ENCODE results near the gene OSBPL6. TPM values are rescaled to one million over a fixed set of nuclear protein-coding genes. Genes with fewer than 3 reads are reported as not detected.
"Not testable (repeated sequence)": the region's sequence is repeated elsewhere in the genome, so short reads cannot be mapped to it uniquely, and the experiment has no call there.

The OSBPL6 gene
- total RNA-seq, 4 donors from 2014 or later = 1.5 to 4.0 (median 3.1) TPM

DNA sequence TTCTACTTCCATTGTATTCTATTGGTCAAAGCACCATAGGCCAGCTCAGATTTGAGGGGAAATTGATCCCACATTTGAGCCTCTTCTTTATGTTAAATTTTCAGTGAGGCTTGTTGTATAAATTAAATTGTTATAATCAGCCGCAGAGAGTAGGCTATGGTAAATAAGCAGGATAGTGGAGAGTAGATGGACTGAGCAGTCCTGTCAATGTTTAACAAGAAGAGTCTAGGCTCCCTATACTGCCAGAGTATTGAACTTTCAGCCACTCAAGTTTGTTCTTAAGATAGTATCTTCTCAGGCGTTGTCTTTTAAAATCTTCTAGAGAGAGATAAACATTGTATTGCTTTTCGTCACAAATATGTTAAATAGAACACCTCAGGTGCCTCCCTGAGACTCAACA is 155.7 kb downstream of the OSBPL6 start:
- Histone ChIP-seq H3K9me3 (no peaks in the 10 kb centered on the region), H3K36me3 (peaks cover 0 to 17% of the 10 kb centered on the region in 2 donors), H3K4me3 (no peak overlapping the region), H3K27ac (no peak overlapping the region), H3K27me3 (no peaks in the 10 kb centered on the region), H3K4me1 (no peaks in the 10 kb centered on the region)
- WGBS, 2 donors (ENCODE audit: low coverage in 1 of 2) = 93 to 100% methylated on average over 2 to 3 of the region's 3 CpGs
- no peak for ATAC-seq
- TF ChIP-seq, protein P1, sequence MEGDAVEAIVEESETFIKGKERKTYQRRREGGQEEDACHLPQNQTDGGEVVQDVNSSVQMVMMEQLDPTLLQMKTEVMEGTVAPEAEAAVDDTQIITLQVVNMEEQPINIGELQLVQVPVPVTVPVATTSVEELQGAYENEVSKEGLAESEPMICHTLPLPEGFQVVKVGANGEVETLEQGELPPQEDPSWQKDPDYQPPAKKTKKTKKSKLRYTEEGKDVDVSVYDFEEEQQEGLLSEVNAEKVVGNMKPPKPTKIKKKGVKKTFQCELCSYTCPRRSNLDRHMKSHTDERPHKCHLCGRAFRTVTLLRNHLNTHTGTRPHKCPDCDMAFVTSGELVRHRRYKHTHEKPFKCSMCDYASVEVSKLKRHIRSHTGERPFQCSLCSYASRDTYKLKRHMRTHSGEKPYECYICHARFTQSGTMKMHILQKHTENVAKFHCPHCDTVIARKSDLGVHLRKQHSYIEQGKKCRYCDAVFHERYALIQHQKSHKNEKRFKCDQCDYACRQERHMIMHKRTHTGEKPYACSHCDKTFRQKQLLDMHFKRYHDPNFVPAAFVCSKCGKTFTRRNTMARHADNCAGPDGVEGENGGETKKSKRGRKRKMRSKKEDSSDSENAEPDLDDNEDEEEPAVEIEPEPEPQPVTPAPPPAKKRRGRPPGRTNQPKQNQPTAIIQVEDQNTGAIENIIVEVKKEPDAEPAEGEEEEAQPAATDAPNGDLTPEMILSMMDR (IDR thresholded peaks at IDR 0.05) = no peak
- no peak for TF ChIP-seq POLR2AphosphoS5 (IDR thresholded peaks at IDR 0.05)
- TF ChIP-seq POLR2A (IDR thresholded peaks at IDR 0.05) = no peak
- TF ChIP-seq EP300 (IDR thresholded peaks at IDR 0.05) = no peak

DNA sequence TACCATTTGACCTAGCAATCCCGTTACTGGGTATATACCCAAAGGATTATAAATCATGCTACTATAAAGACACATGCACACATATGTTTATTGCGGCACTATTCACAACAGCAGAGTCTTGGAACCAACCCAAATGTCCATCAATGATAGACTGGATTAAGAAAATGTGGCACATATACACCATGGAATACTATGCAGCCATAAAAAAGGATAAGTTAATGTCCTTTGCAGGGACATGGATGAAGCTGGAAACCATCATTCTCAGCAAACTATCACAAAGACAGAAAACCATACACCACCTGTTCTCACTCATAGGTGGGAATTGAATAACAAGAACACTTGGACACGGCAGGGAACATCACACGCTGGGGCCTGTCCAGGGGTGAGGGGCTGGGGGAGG is 163.4 kb downstream of the OSBPL6 start:
- H3K27me3 ChIP-seq, H3K4me3 ChIP-seq, H3K4me1 ChIP-seq, H3K36me3 ChIP-seq, ATAC-seq, H3K27ac ChIP-seq: not testable (repeated sequence)
- WGBS, 2 donors (ENCODE audit: low coverage in 1 of 2) = 90 to 93% methylated on average over 4 of the region's 4 CpGs
- peaks cover 0 to 22% (median 0%) of the 10 kb centered on the region in 3 donors for H3K9me3 ChIP-seq

DNA sequence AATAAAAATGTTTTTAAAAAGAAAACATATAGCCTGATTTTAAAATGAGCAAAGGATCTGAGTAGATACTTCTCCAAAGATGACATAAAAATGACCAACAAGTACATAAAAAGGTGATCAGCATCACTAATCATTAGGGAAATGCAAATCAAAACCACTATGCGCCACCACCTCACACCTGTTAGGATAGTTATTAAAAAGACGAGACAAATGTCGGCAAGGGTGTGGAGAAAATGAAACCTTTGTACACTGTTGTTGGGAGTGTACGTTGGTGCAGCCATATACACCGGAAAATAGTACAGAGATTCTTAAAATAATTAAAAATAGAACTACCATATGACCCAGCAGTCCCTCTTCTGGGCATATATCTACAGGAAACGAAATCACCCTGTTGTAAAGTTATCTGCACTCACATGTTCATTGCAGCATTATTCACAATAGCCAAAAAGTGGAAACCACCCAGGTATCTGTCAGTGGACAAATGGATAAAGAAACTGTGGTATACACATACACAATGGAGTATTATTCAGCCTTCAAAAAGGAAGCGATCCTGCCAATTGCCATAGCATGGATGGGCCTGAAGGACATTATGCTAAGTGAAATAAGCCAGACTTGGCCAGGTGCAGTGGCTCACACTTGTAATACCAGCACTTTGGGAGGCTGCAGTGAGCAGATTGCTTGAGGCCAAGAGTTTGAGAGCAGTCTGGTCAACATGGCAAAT is 165.0 kb downstream of the OSBPL6 start:
- WGBS, 2 donors (ENCODE audit: low coverage in 1 of 2) = 92% methylated on average over 5 to 7 of the region's 7 CpGs
- no peaks in the 10 kb centered on the region for H3K27me3 ChIP-seq
- H3K36me3 ChIP-seq = peaks cover 0 to 7% of the 10 kb centered on the region in 2 donors
- TF ChIP-seq, protein P1 (IDR thresholded peaks at IDR 0.05) = no peak
- no peak for TF ChIP-seq POLR2AphosphoS5 (IDR thresholded peaks at IDR 0.05)
- no peak for TF ChIP-seq EP300 (IDR thresholded peaks at IDR 0.05)
- TF ChIP-seq POLR2A (IDR thresholded peaks at IDR 0.05) = no peak
- no peak overlapping the region for H3K4me3 ChIP-seq
- H3K4me1 ChIP-seq = no peaks in the 10 kb centered on the region
- no peak for ATAC-seq
- peaks cover 0 to 22% (median 0%) of the 10 kb centered on the region in 3 donors for H3K9me3 ChIP-seq
- no peak overlapping the region for H3K27ac ChIP-seq

DNA sequence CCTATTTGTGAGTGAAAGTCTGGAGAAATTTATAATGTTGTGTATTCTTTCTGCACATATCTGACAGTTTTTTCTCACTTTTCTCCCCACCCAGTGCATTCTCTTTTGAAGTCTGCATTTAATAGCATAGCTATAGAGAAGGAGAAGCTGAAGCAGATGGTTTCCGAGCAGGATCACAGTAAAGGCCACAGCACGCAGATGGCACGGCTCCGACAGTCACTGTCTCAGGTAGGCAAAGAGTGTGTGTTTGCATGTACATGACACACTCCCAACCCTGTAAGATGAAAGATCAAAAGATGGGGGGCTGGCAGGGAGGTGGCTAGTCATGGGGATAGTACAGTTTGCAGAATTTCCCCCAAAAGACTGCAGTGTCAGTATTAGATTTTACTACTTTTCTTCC is 167.3 kb downstream of the OSBPL6 start:
- Histone ChIP-seq H3K27ac (no peak overlapping the region), H3K27me3 (no peaks in the 10 kb centered on the region), H3K9me3 (peaks cover 0 to 22% (median 0%) of the 10 kb centered on the region in 3 donors), H3K36me3 (peaks cover 0 to 7% of the 10 kb centered on the region in 2 donors), H3K4me3 (no peak overlapping the region), H3K4me1 (no peaks in the 10 kb centered on the region)
- TF ChIP-seq EP300 (IDR thresholded peaks at IDR 0.05) (no peak), POLR2AphosphoS5 (IDR thresholded peaks at IDR 0.05) (no peak), POLR2A (IDR thresholded peaks at IDR 0.05) (no peak)
- TF ChIP-seq, protein P1 (IDR thresholded peaks at IDR 0.05) = no peak
- no peak for ATAC-seq
- 94% methylated on average over 4 of the region's 4 CpGs; no CpG with 5 or more reads in 1 of the 2 donors for WGBS, 2 donors (ENCODE audit: low coverage in 1 of 2)

DNA sequence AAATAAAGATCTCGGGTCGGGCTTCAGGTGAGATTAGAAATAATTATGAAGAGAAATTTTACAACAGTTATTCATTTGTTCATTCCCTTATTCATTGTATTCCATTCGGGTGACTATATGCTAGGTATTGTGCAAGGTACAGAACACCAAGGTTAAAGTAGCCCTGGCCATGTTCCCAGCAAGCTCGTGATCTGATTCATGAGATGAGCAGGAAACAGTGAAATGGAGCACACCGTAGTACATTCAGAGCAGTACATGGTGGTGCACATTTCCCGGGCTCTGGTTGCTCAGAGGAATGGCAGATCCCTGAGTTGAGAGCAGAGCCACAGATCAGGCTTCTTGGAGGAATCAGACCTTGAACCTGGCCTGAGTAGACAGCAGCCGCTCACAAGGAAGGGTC is 168.9 kb downstream of the OSBPL6 start:
- TF ChIP-seq, protein P1 (IDR thresholded peaks at IDR 0.05) = no peak
- TF ChIP-seq POLR2A (IDR thresholded peaks at IDR 0.05) = no peak
- no peak for TF ChIP-seq POLR2AphosphoS5 (IDR thresholded peaks at IDR 0.05)
- no peak for TF ChIP-seq EP300 (IDR thresholded peaks at IDR 0.05)
- Histone ChIP-seq H3K9me3 (peaks cover 0 to 13% (median 0%) of the 10 kb centered on the region in 3 donors), H3K27ac (no peak overlapping the region), H3K4me1 (no peaks in the 10 kb centered on the region), H3K36me3 (peaks cover 0 to 7% of the 10 kb centered on the region in 2 donors), H3K4me3 (no peak overlapping the region), H3K27me3 (no peaks in the 10 kb centered on the region)
- no peak for ATAC-seq
- WGBS, 2 donors (ENCODE audit: low coverage in 1 of 2) = 88 to 89% methylated on average over 3 to 7 of the region's 7 CpGs

Measured in gastroesophageal sphincter (tissue), 4 donors.